Astrocyte (in vitro differentiated cells and primary cell): ENCODE results near the gene FAM228A. TPM values are rescaled to one million over a fixed set of nuclear protein-coding genes. Genes with fewer than 3 reads are reported as not detected.

Source experiments
- DNase-seq: peaks from one replicate; pipeline ENCODE4 v3.0.0-alpha.2; 2010; ENCODE audit warnings: low read depth
- FAIRE-seq: peaks from 2 replicates; lab custom pipeline; 2011; peaks lifted over from hg19 to GRCh38; lab: Jason Lieb, UNC
- H2AFZ ChIP-seq: 2 replicates; pipeline ENCODE4 v1.6.0; 2012; ENCODE audit warnings: low read depth, low read length, inconsistent platforms
- H3K27ac ChIP-seq: 2 replicates; pipeline ENCODE4 v1.5.1; 2011; ENCODE audit warnings: low read depth, low read length, inconsistent platforms
- H3K27me3 ChIP-seq: 2 replicates; pipeline ENCODE4 v1.6.0; 2011; ENCODE audit warnings: low read length, inconsistent platforms; ENCODE audit not compliant: insufficient read depth
- H3K36me3 ChIP-seq: 2 replicates; pipeline ENCODE4 v1.5.1; 2011; ENCODE audit warnings: low read length, inconsistent platforms; ENCODE audit not compliant: insufficient read depth
- H3K4me1 ChIP-seq: 2 replicates; pipeline ENCODE4 v1.5.1; 2011; ENCODE audit warnings: low read length, inconsistent platforms; ENCODE audit not compliant: insufficient read depth
- H3K4me2 ChIP-seq: 2 replicates; pipeline ENCODE4 v1.6.0; 2012; ENCODE audit warnings: low read length, inconsistent platforms
- H3K4me3 ChIP-seq: 2 replicates; pipeline ENCODE4 v1.5.1; 2011; ENCODE audit warnings: low read depth, mild to moderate bottlenecking, low read length, inconsistent platforms; ENCODE audit not compliant: insufficient read depth
- H3K79me2 ChIP-seq: 2 replicates; pipeline ENCODE4 v1.6.0; 2012; ENCODE audit warnings: mild to moderate bottlenecking, low read length, inconsistent platforms; ENCODE audit not compliant: insufficient read depth
- H3K9ac ChIP-seq: 2 replicates; pipeline ENCODE4 v1.6.0; 2012; ENCODE audit warnings: mild to moderate bottlenecking, low read length, inconsistent platforms
- H3K9me3 ChIP-seq: 2 replicates; pipeline ENCODE4 v1.5.1; 2012; ENCODE audit warnings: low read depth, mild to moderate bottlenecking, low read length, inconsistent platforms; ENCODE audit not compliant: insufficient read depth
- H4K20me1 ChIP-seq: 2 replicates; pipeline ENCODE4 v1.6.0; 2012; ENCODE audit warnings: low read length, inconsistent platforms; ENCODE audit not compliant: insufficient read depth
- H3K27ac Mint-ChIP-seq: one replicate; pipeline ENCODE4 v1.8.0; 2021; ENCODE audit warnings: mild to moderate bottlenecking, mixed read lengths; ENCODE audit not compliant: unreplicated experiment
- H3K27me3 Mint-ChIP-seq: one replicate; pipeline ENCODE4 v1.8.0; 2021; ENCODE audit warnings: low read depth, mixed read lengths; ENCODE audit not compliant: unreplicated experiment
- H3K36me3 Mint-ChIP-seq: one replicate; pipeline ENCODE4 v1.8.0; 2021; ENCODE audit warnings: low read depth, mixed read lengths; ENCODE audit not compliant: unreplicated experiment
- H3K4me1 Mint-ChIP-seq: one replicate; pipeline ENCODE4 v1.8.0; 2021; ENCODE audit warnings: low read depth, mixed read lengths; ENCODE audit not compliant: unreplicated experiment
- H3K4me3 Mint-ChIP-seq: one replicate; pipeline ENCODE4 v1.8.0; 2021; ENCODE audit warnings: mild to moderate bottlenecking, moderate library complexity, mixed read lengths; ENCODE audit not compliant: unreplicated experiment
- H3K9me3 Mint-ChIP-seq: one replicate; pipeline ENCODE4 v1.8.0; 2021; ENCODE audit warnings: mild to moderate bottlenecking, mixed read lengths; ENCODE audit not compliant: unreplicated experiment
- EZH2 ChIP-seq: IDR thresholded peaks from 2 replicates; pipeline ENCODE4 v1.6.1; 2012; ENCODE audit warnings: mild to moderate bottlenecking, low read length, inconsistent platforms; ENCODE audit not compliant: insufficient read depth
- total RNA-seq: library from RNA; stranded (reverse); gene quantifications from 2 replicates; pipeline ENCODE4 v1.2.1, GENCODE V29; 2021
- TF ChIP-seq, protein P1 (sequence below): IDR thresholded peaks from 2 replicates; pipeline ENCODE4 v1.5.1; 2011; ENCODE audit warnings: low read depth, mild to moderate bottlenecking, inconsistent platforms, low read length, moderate library complexity; ENCODE audit not compliant: insufficient read depth

The FAM228A gene
- total RNA-seq, 1 donor from 2014 or later: not detected

DNA sequence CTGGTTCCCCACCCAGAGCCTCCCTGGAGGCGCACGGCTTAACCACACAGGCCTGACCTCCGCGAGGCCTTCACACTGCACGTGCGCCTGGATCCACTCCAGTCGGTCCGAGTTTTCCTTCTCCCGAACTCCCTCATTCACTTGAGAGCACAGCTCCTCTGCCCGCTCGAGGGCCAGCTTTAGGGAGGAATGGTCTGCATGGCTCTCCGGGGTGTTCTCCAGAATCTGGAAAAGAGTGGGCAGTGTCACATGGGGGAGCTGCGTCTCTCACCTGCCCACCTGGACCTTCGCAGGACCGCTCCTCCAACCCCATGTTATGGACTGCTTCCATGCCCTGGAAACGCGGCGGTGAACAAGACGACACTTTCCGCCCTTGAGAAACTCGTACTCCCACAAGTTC lies 35.9 kb downstream of the FAM228A start:
- H3K4me3 Mint-ChIP-seq: no peak overlapping the region
- H3K9me3 Mint-ChIP-seq: no peaks in the 10 kb centered on the region
- no peaks in the 10 kb centered on the region for H3K79me2 ChIP-seq
- no peak for FAIRE-seq
- no peak overlapping the region for H2AFZ ChIP-seq
- H3K36me3 ChIP-seq: peaks cover 2% of the 10 kb centered on the region
- H3K4me2 ChIP-seq: no peak overlapping the region
- no peak for TF ChIP-seq EZH2
- TF ChIP-seq, protein P1, sequence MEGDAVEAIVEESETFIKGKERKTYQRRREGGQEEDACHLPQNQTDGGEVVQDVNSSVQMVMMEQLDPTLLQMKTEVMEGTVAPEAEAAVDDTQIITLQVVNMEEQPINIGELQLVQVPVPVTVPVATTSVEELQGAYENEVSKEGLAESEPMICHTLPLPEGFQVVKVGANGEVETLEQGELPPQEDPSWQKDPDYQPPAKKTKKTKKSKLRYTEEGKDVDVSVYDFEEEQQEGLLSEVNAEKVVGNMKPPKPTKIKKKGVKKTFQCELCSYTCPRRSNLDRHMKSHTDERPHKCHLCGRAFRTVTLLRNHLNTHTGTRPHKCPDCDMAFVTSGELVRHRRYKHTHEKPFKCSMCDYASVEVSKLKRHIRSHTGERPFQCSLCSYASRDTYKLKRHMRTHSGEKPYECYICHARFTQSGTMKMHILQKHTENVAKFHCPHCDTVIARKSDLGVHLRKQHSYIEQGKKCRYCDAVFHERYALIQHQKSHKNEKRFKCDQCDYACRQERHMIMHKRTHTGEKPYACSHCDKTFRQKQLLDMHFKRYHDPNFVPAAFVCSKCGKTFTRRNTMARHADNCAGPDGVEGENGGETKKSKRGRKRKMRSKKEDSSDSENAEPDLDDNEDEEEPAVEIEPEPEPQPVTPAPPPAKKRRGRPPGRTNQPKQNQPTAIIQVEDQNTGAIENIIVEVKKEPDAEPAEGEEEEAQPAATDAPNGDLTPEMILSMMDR: no peak
- DNase-seq: no peak
- H3K27ac Mint-ChIP-seq: no peak overlapping the region
- H3K27me3 Mint-ChIP-seq: peaks cover 1% of the 10 kb centered on the region
- H3K9ac ChIP-seq: no peak overlapping the region
- H4K20me1 ChIP-seq: no peaks in the 10 kb centered on the region
- H3K9me3 ChIP-seq: no peaks in the 10 kb centered on the region
- H3K27me3 ChIP-seq: no peaks in the 10 kb centered on the region
- H3K4me1 ChIP-seq: no peaks in the 10 kb centered on the region
- H3K27ac ChIP-seq: no peak overlapping the region
- H3K4me3 ChIP-seq: no peak overlapping the region
- H3K4me1 Mint-ChIP-seq: no peaks in the 10 kb centered on the region
- H3K36me3 Mint-ChIP-seq: peaks cover 36% of the 10 kb centered on the region

DNA sequence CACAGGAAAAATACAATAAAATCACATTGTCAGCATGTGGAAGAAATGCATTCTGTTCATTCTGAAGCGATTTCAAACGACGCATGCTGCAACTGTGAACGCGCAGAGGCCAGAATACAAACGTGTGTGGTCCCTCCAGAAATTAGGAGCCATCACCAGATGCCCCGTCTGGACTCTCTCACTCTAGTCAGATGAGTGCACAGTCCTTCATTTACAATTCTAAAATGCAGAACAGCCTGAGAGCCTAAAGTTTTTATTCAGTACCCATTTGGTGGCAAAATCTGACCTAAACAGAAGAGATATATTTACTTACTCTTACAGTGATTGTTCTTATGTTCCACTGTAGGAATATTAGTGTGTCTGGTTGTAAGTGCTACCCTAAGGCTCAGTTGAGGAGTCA lies 36.6 kb downstream of the FAM228A start:
- Histone ChIP-seq H3K36me3 (peaks cover 2% of the 10 kb centered on the region), H4K20me1 (no peaks in the 10 kb centered on the region), H3K4me1 (no peaks in the 10 kb centered on the region), H3K27me3 (no peaks in the 10 kb centered on the region), H3K4me2 (no peak overlapping the region), H3K79me2 (no peaks in the 10 kb centered on the region), H3K27ac (no peak overlapping the region), H3K4me3 (no peak overlapping the region), H3K9ac (no peak overlapping the region), H3K9me3 (no peaks in the 10 kb centered on the region), H2AFZ (no peak overlapping the region)
- H3K4me3 Mint-ChIP-seq: no peak overlapping the region
- H3K4me1 Mint-ChIP-seq: no peaks in the 10 kb centered on the region
- FAIRE-seq (no peak), DNase-seq (no peak)
- H3K36me3 Mint-ChIP-seq: peaks cover 36% of the 10 kb centered on the region
- TF ChIP-seq, protein P1: no peak
- no peak for TF ChIP-seq EZH2
- H3K27ac Mint-ChIP-seq: no peak overlapping the region
- no peaks in the 10 kb centered on the region for H3K9me3 Mint-ChIP-seq
- H3K27me3 Mint-ChIP-seq: peaks cover 1% of the 10 kb centered on the region

DNA sequence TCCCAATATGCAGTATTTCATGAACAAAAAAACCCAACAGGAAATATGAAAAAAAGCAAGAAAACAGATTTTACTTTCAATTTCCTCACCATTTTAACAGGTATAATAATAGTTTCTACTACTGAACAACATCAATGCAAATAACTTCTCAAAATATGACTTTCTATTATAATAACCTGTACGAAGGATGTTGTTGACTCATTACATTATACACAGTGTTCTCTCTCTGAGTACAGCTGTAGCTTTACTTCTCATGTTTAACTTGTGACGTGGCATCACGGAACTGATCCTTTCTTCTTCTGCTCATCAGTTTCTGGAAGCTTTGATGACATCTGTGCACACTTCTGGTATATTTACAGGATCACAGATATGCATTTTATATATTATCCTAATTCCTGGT lies 40.0 kb downstream of the FAM228A start:
- FAIRE-seq (no peak), DNase-seq (no peak)
- Mint-ChIP-seq H3K9me3 (no peaks in the 10 kb centered on the region), H3K27me3 (no peaks in the 10 kb centered on the region), H3K4me1 (no peaks in the 10 kb centered on the region), H3K4me3 (no peak overlapping the region), H3K27ac (no peak overlapping the region), H3K36me3 (peaks cover 23% of the 10 kb centered on the region)
- H3K27ac ChIP-seq: no peak overlapping the region
- H4K20me1 ChIP-seq: no peaks in the 10 kb centered on the region
- no peak overlapping the region for H2AFZ ChIP-seq
- H3K79me2 ChIP-seq: no peaks in the 10 kb centered on the region
- H3K9me3 ChIP-seq: no peaks in the 10 kb centered on the region
- H3K4me2 ChIP-seq: no peak overlapping the region
- no peak for TF ChIP-seq EZH2
- TF ChIP-seq, protein P1: no peak
- no peaks in the 10 kb centered on the region for H3K27me3 ChIP-seq
- H3K4me3 ChIP-seq: no peak overlapping the region
- no peak overlapping the region for H3K9ac ChIP-seq
- no peaks in the 10 kb centered on the region for H3K4me1 ChIP-seq
- no peaks in the 10 kb centered on the region for H3K36me3 ChIP-seq
